ENCODE results near the gene NEDD1. TPM values are rescaled to one million over a fixed set of nuclear protein-coding genes. Genes with fewer than 3 reads are reported as not detected.

NEDD1 gene
- total RNA-seq, 1 experiment from 2014 or later, result 35.4 TPM

DNA sequence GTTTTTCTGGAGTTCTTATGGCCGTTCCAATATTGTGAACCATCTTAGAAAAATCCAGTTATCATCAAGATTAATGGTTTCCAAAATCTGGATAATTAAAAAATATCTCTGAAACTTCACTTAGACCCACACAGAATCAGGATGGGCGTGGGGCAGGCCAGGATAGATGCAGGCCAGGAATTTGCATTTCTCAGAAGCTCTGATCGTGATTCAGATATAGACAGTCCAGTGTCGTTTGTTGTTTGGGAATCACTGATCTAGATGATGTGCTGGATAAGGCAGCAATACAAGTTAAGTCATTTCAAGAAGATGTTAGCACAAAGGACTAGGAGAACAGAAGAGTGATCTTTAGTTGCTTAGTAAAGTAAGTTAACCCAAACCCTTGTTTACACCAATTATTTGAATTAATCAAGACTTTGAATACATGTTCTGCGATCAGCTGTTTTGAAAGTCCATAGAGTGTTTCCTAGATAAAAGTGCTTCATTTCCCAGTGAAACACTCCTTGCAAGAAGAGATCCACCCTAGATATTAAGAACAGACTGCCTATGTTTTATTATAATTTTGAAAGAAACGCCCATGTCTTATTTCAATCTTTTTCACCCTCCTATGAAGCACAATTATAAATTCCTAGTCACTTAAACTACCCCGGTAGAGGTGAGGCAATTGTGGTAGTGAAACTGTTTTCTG lies 90.9 kb downstream of the NEDD1 start:
- Histone ChIP-seq H3K79me2 (ENCODE audit: insufficient read depth, low read length) (no peaks in the 10 kb centered on the region), H3K9ac (ENCODE audit: low read length) (no peak overlapping the region), H3K4me3 (replicated peaks in 1 of 2; ENCODE audit: low read depth in 1 of 2, low read length in 2 of 2) (no peak overlapping the region), H2AFZ (ENCODE audit: low read depth, low read length, poor library complexity, severe bottlenecking) (no peak overlapping the region), H3K9me2 (ENCODE audit: insufficient read depth) (no peaks in the 10 kb centered on the region), H3K27me3 (ENCODE audit: insufficient read depth, low read length) (peaks cover 77% of the 10 kb centered on the region), H3K36me3 (ENCODE audit: control insufficient read depth in 1 of 2, insufficient read depth in 2 of 2, low read length in 2 of 2) (no peaks in the 10 kb centered on the region), H4K20me1 (ENCODE audit: insufficient read depth) (no peaks in the 10 kb centered on the region), H3K27ac (ENCODE audit: low read depth, low read length) (no peak overlapping the region), H3K9me3 (ENCODE audit: control insufficient read depth in 1 of 2, insufficient read depth in 1 of 2, low read depth in 1 of 2, low read length in 2 of 2) (no peaks in the 10 kb centered on the region), H3K4me2 (ENCODE audit: low read length) (no peak overlapping the region), H3K4me1 (ENCODE audit: control insufficient read depth in 1 of 2, insufficient read depth in 2 of 2, low read length in 2 of 2) (no peaks in the 10 kb centered on the region)
- CTCF ChIA-PET, result interaction anchor here (3.2 kb wide), 1 partner anchor 11 kb away, joined by 11 read pairs; no protein-coding TSS in a partner anchor
- BruUV-seq (replicated peaks), result no TSS peak
- DNase-seq (ENCODE audit: low read depth, low spot score) (no peak), ATAC-seq (no peak)
- intact Hi-C loops (cut with micrococcal nuclease), result no loop called here
- TF ChIP-seq, protein P1, sequence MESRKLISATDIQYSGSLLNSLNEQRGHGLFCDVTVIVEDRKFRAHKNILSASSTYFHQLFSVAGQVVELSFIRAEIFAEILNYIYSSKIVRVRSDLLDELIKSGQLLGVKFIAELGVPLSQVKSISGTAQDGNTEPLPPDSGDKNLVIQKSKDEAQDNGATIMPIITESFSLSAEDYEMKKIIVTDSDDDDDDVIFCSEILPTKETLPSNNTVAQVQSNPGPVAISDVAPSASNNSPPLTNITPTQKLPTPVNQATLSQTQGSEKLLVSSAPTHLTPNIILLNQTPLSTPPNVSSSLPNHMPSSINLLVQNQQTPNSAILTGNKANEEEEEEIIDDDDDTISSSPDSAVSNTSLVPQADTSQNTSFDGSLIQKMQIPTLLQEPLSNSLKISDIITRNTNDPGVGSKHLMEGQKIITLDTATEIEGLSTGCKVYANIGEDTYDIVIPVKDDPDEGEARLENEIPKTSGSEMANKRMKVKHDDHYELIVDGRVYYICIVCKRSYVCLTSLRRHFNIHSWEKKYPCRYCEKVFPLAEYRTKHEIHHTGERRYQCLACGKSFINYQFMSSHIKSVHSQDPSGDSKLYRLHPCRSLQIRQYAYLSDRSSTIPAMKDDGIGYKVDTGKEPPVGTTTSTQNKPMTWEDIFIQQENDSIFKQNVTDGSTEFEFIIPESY (IDR thresholded peaks at IDR 0.05; ENCODE audit: extremely low read depth, insufficient replicate concordance, low read length), result no peak
- TF ChIP-seq RAD21 (IDR thresholded peaks at IDR 0.05; ENCODE audit: low read depth) (no peak), POLR2A (IDR thresholded peaks at IDR 0.05; ENCODE audit: borderline replicate concordance, extremely low read depth, insufficient read depth, insufficient read length) (no peak), REST (IDR thresholded peaks at IDR 0.05; ENCODE audit: low read depth) (no peak), CEBPB (IDR thresholded peaks at IDR 0.05; ENCODE audit: low read depth) (no peak), ATF3 (IDR thresholded peaks at IDR 0.05) (no peak), SRF (IDR thresholded peaks at IDR 0.05; ENCODE audit: low read depth) (no peak), CBX3 (IDR thresholded peaks at IDR 0.05; ENCODE audit: low read depth) (no peak)
- POLR2A ChIA-PET, result no interaction called here
- RAD21 ChIA-PET (ENCODE audit: low non-redundant PET in 1 of 2, low total read pairs in 2 of 2, uncharacterized antibody in 2 of 2, unreplicated experiment in 2 of 2), result no interaction called here

Data from HCT116 (cell line).